ENCODE measurements around the gene MEIOB.

- TF ChIP-seq POLR2A (IDR thresholded peaks at IDR 0.05; ENCODE audit: low read length) (no peak), GATA1 (IDR thresholded peaks at IDR 0.05; ENCODE audit: low read depth, low read length) (no peak)
These were observed 1.4 kb downstream of the MEIOB start for GRCh38 chr16:1870365-1871082.

Measured in erythroblast (primary cell).